ENCODE measurements around the gene TAB2. TPM values are rescaled to one million over a fixed set of nuclear protein-coding genes. Genes with fewer than 3 reads are reported as not detected.

The TAB2 gene
- total and polyA plus RNA-seq, 2 experiments from 2014 or later = 19.8 to 59.2 TPM

GRCh38 chr6:149365197-149365596, 47.7 kb downstream of the TAB2 start:
- ATAC-seq = no peak

More at GRCh38 chr6:149365197-149365596, 47.7 kb downstream of the TAB2 start:
- Mint-ChIP-seq H3K4me1 (peaks cover 30% of the 10 kb centered on the region), H3K9me3 (no peaks in the 10 kb centered on the region), H3K36me3 (ENCODE audit: low read depth) (peaks cover 5% of the 10 kb centered on the region), H3K4me3 (no peak overlapping the region), H3K27ac (no peak overlapping the region), H3K27me3 (ENCODE audit: insufficient read depth, low read depth, poor library complexity) (no peaks in the 10 kb centered on the region)
- Histone ChIP-seq H3K36me3 (ENCODE audit: insufficient read depth) (no peaks in the 10 kb centered on the region), H3K27ac (ENCODE audit: low read depth) (no peak overlapping the region), H3K9me2 (ENCODE audit: insufficient read depth) (no peaks in the 10 kb centered on the region), H3K4me1 (ENCODE audit: insufficient read depth) (peaks cover 23% of the 10 kb centered on the region), H3K27me3 (ENCODE audit: insufficient read depth) (no peaks in the 10 kb centered on the region), H3F3A (replicated peaks; ENCODE audit: low read depth) (no peaks in the 10 kb centered on the region), H2AFZ (no peak overlapping the region), H3K79me2 (replicated peaks; ENCODE audit: insufficient read depth) (peaks cover 100% of the 10 kb centered on the region), H3K4me2 (no peak overlapping the region), H4K20me1 (replicated peaks; ENCODE audit: insufficient read depth) (peaks cover 41% of the 10 kb centered on the region), H3K4me3 (no peak overlapping the region)
- no peak for DNase-seq (ENCODE audit: low spot score)
- TF ChIP-seq ZNF331 (CRISPR knock-in tag; IDR thresholded peaks at IDR 0.05; ENCODE audit: low read depth) (no peak), ZNF114 (CRISPR knock-in tag; IDR thresholded peaks at IDR 0.05) (no peak), POLR2AphosphoS5 (IDR thresholded peaks at IDR 0.05; ENCODE audit: low read depth) (no peak), EZH2phosphoT487 (IDR thresholded peaks at IDR 0.05; ENCODE audit: unreplicated experiment) (no peak), ZNF462 (CRISPR knock-in tag; IDR thresholded peaks at IDR 0.05) (no peak), ETS1 (IDR thresholded peaks at IDR 0.05) (no peak), NANOG (IDR thresholded peaks at IDR 0.05; ENCODE audit: borderline replicate concordance) (no peak), JUNB (IDR thresholded peaks at IDR 0.05; ENCODE audit: unreplicated experiment) (no peak)
